Putamen (tissue), 1 donor: ENCODE data around the gene ADAM22.

Experiments used
- DNase-seq: peaks from one replicate; pipeline ENCODE4 v3.0.0-alpha.2; 2016; ENCODE audit warnings: low spot score

The ADAM22 gene

DNA sequence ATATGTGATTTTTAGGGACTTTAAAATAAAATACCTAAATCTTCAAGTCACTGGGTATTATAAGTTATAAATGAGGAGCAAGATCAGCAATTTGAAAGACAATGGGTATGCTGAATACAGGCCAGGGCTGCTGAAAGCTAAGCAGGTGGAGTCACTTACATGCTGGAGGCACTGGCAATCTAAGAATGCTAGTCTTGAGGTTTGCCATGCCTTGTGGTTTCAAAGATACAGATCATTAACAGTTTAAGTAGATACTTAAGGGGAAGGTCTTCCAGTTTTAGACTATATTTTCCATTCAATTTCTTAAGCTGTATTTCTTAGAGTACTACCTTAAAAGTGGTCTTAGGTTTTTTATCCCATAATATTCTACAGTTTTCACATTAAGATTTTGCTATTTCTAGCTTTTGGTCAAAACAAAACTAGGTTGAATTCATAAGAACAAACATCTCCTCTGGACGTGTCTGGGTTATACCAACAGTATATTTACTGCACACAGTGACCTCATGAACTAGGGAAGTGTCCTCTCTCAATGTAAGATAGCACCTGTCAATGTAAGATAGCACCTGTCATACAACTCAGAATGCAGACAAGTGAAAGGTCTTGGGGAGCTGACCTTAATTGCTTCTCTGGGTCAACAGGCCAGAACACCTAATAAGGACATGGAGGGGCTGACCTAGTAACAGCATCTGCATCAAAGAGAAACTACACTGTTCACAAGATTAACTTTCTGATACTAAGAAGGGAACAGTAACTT is 283.8 kb downstream of the ADAM22 start:
- DNase-seq: no peak

GRCh38 chr7:88218429-88218745 is 284.3 kb downstream of the ADAM22 start:
- DNase-seq: no peak

DNA sequence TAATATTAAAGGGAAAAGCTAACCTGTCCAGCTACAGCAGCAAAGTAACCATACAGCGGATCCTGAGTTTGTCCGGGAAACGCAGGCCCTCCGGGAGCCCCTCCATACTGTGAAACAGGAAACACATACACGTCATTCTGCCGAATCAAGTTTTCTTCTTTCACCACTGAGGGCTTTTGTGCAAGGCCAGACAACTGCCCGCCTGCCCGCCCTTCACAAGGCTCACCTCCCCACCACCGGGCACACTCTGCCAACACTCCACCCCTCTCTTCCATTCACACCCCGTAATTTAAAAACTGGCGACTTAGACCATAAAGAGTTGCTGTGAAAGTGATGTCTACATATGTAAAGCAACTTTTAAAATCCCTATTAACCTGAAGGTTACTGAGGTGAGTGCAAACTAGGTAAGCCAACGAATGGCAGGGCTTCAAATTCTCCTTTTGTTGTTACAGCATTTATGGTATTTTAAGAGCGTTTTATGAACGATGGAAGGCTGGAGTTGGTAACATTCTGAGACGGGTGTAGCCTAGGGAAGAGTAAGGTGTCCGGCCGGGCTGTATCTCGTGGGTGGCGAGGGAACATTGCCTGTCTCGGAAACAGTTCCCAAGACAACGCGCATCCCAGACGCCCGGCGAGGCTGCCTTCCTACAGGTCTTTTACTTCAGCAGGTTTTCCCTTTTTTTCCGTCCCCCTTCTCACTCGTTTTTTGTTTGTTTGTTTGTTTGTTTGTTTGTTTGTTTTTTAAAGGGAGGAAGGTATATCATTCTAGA is 285.0 kb downstream of the ADAM22 start:
- DNase-seq: peak; percentile 40

GRCh38 chr7:88219781-88220747 is 286.0 kb downstream of the ADAM22 start, which contains the start of gene SRI:
Gene SRI, minus strand, starts transcription at chr7:88220038. Its CDS starts 12 bp downstream, at chr7:88220026.
- DNase-seq: peak; percentile 88

- DNase-seq: no peak
Measured at GRCh38 chr7:88223265-88223664, 289.2 kb downstream of the ADAM22 start.

GRCh38 chr7:88224601-88225275 is 290.7 kb downstream of the ADAM22 start:
- no peak for DNase-seq

DNA sequence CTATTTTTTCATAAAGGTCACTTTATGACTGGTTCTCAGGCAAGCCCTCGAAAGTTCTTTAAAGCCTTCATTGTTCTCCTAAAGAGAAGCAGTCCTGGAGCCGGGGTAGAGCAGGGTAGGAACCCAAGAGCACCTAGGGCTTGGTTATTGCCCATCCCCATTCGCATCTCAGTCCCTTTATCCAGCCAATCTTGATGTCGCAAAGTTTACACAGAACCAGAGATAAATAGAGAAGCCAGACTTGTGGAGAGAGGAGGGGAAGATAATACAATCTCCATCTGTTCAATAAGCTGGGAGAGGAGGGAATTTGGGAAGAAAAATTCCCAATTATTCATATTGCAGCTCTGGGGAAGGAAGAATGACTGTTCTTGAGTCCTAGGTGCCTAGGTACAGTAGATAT is 292.1 kb downstream of the ADAM22 start:
- no peak for DNase-seq

DNA sequence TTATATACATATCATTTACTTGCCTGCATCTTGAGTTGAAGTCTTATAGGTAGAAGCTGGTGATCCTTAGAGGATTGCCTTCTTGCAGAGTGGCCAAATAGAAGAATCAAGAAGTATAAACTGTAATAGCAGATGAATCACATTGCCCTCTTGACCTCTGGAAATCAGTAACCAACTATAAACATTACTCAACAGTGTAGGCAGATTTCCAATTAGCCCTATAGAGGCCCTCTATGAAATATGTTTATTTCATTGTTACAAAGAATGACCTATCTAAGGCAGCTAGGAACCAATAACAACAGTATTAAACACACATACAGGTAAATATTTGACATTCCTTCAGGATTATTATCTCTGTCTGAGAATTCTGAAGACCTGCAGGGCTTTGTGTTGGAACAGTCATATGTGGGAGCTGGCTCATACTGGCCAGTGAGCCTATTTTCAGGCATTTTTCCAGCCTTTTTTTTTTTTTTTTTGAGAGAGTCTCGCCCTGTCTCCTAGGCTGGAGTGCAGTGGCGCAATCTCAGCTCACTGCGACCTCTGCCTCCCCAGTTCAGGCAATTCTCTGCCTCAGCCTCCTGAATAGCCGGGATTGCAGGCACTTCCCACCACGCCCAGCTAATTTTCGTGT is 292.9 kb downstream of the ADAM22 start:
- no peak for DNase-seq

DNA sequence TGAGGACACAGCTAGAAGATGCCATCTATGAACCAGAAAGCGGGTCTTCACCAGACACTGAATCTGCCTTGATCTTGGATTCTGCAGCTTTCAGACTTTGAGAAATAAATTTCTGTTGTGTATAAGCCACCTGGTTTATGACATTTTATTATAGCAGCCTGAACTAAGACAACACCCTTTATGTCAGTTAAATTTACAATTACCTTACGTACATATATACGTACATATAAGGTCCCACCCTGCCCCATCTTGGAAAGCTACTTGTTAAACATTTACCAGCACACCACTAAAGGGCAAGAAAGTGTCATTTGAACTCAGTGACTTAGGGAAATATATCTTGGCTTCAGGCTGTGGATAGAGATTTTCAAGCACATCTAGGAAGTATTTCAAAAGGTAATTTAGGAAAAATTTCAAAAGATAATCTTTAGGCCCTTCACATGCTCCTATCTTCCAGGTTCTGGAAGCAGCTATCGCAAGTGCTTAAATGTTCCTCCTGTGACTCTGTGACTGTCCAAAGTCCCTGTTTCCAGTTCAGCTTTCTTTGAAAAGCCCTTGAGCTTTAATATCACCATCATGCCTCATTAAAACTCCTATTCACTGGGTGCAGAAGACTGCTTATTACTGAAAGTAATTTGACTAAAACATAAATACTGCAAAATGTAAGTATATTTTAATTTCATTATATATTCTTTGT is 295.4 kb downstream of the ADAM22 start:
- no peak for DNase-seq

- no peak for DNase-seq
Measured at GRCh38 chr7:88230646-88231045, 296.6 kb downstream of the ADAM22 start.

- no peak for DNase-seq
Measured at GRCh38 chr7:88233828-88234227, 299.8 kb downstream of the ADAM22 start.

GRCh38 chr7:88239852-88240251 is 305.8 kb downstream of the ADAM22 start:
- no peak for DNase-seq

GRCh38 chr7:88243345-88243909 is 309.4 kb downstream of the ADAM22 start:
- DNase-seq: peak; percentile 25

GRCh38 chr7:88244258-88244657 is 310.2 kb downstream of the ADAM22 start:
- no peak for DNase-seq
